Uterus (tissue), 4 donors: ENCODE data around the gene PRR11. TPM values are rescaled to one million over a fixed set of nuclear protein-coding genes. Genes with fewer than 3 reads are reported as not detected.
"Not testable (repeated sequence)": the region's sequence is repeated elsewhere in the genome, so short reads cannot be mapped to it uniquely, and the experiment has no call there.

Experiments used
- DNase-seq, 2 donors: peaks; one replicate each; pipeline ENCODE4 v3.0.0-alpha.2; 2019 to 2020
- H3K27ac ChIP-seq, 2 donors: fragments of 200-600 bp; sonication (generic); 1 replicate in 1 of 2; 2 replicates in 1 of 2; pipeline ENCODE4 v1.5.1; 2016 to 2018
- H3K27me3 ChIP-seq, 2 donors: fragments of 200-600 bp; sonication (generic); one replicate each; pipeline ENCODE4 v1.5.1; 2018 to 2019; ENCODE audit warnings: control low read depth in 1 of 2
- H3K36me3 ChIP-seq, 2 donors: fragments of 200-600 bp; sonication (generic); one replicate each; pipeline ENCODE4 v1.5.1; 2019; ENCODE audit warnings: control low read depth in 1 of 2
- H3K4me1 ChIP-seq, 2 donors: fragments of 200-600 bp; sonication (generic); one replicate each; pipeline ENCODE4 v1.5.1; 2018 to 2019; ENCODE audit warnings: control low read depth in 1 of 2
- H3K4me3 ChIP-seq, 2 donors: fragments of 200-600 bp; sonication (generic); 1 replicate in 1 of 2; 2 replicates in 1 of 2; pipeline ENCODE4 v1.5.1; 2018 to 2019; ENCODE audit warnings: mild to moderate bottlenecking in 1 of 2
- H3K9me3 ChIP-seq, 2 donors: fragments of 200-600 bp; sonication (generic); one replicate each; pipeline ENCODE4 v1.5.1; 2019; ENCODE audit warnings: control low read depth in 1 of 2
- CTCF ChIP-seq, 4 experiments: fragments of 200-600 bp in 2 of 4; fragments of 450-650 bp in 2 of 4; sonication (generic) in 2 of 4; IDR thresholded peaks; one replicate each; pipeline ENCODE4 v1.5.1; 2016 to 2019; ENCODE audit warnings: antibody characterized with exemption in 4 of 4, mild to moderate bottlenecking in 2 of 4, moderate library complexity in 1 of 4
- POLR2A ChIP-seq, 2 donors: fragments of 450-650 bp; IDR thresholded peaks; one replicate each; pipeline ENCODE4 v1.6.1; 2016; ENCODE audit warnings: antibody characterized with exemption in 2 of 2, mild to moderate bottlenecking in 1 of 2, moderate library complexity in 1 of 2
- intact Hi-C: fragments of 100-400 bp; cut with DNase I; formaldehyde crosslinking; loops from one replicate; pipeline ENCODE4 v1.15.1; 2023; ENCODE audit warnings: low total_unique reads
- total RNA-seq, 4 donors: library from RNA; depleted of rRNA in 3 of 4; stranded (reverse); fragments of >200 nt in 3 of 4; gene quantifications; one replicate each; pipeline versions ENCODE4 v1.1.0 to v1.2.4, GENCODE V29; 2014 to 2023
- donor health status: DM: yes; HTN: yes; CAD: no.

PRR11 gene
- total RNA-seq, 4 donors from 2014 or later, result 0.26 to 5.5 (median 1.6) TPM; not detected in 1

- no peaks in the 10 kb centered on the region for H3K9me3 ChIP-seq
- no peaks in the 10 kb centered on the region for H3K36me3 ChIP-seq
- no peak overlapping the region for H3K4me3 ChIP-seq
- TF ChIP-seq POLR2A (IDR thresholded peaks at IDR 0.05) (no peak), CTCF (IDR thresholded peaks at IDR 0.05) (no peak)
- H3K4me1 ChIP-seq, result no peaks in the 10 kb centered on the region
- H3K27me3 ChIP-seq, result no peaks in the 10 kb centered on the region
- no peak overlapping the region for H3K27ac ChIP-seq
- no peak for DNase-seq
- intact Hi-C loops, result no loop called here
These were observed 30.9 kb upstream of the PRR11 start for GRCh38 chr17:59124665-59125064.

GRCh38 chr17:59126809-59127417 lies 28.6 kb upstream of the PRR11 start:
- Histone ChIP-seq H3K27ac (no peak overlapping the region), H3K4me3 (no peak overlapping the region), H3K36me3 (no peaks in the 10 kb centered on the region), H3K9me3 (no peaks in the 10 kb centered on the region), H3K4me1 (no peaks in the 10 kb centered on the region), H3K27me3 (no peaks in the 10 kb centered on the region)
- intact Hi-C loops, result no loop called here
- DNase-seq, result no peak
- TF ChIP-seq CTCF (IDR thresholded peaks at IDR 0.05) (no peak), POLR2A (IDR thresholded peaks at IDR 0.05) (no peak)

- no peak for DNase-seq
- no peaks in the 10 kb centered on the region for H3K9me3 ChIP-seq
- no peak for TF ChIP-seq CTCF (IDR thresholded peaks at IDR 0.05)
- no peak for TF ChIP-seq POLR2A (IDR thresholded peaks at IDR 0.05)
- H3K4me1 ChIP-seq, result no peaks in the 10 kb centered on the region
- no peak overlapping the region for H3K4me3 ChIP-seq
- H3K27me3 ChIP-seq, result no peaks in the 10 kb centered on the region
- intact Hi-C loops, result no loop called here
- no peaks in the 10 kb centered on the region for H3K36me3 ChIP-seq
- no peak overlapping the region for H3K27ac ChIP-seq
These were observed 25.7 kb upstream of the PRR11 start for GRCh38 chr17:59129814-59130213.

GRCh38 chr17:59131131-59131530 lies 24.4 kb upstream of the PRR11 start:
- Histone ChIP-seq H3K27ac (no peak overlapping the region), H3K4me3 (no peak overlapping the region), H3K4me1 (no peaks in the 10 kb centered on the region), H3K36me3 (no peaks in the 10 kb centered on the region), H3K9me3 (no peaks in the 10 kb centered on the region), H3K27me3 (no peaks in the 10 kb centered on the region)
- no peak for DNase-seq
- TF ChIP-seq CTCF (IDR thresholded peaks at IDR 0.05), result no peak
- no peak for TF ChIP-seq POLR2A (IDR thresholded peaks at IDR 0.05)
- intact Hi-C loops, result no loop called here

- H3K27ac ChIP-seq, H3K9me3 ChIP-seq, H3K4me1 ChIP-seq, DNase-seq, H3K36me3 ChIP-seq, H3K27me3 ChIP-seq, intact Hi-C loops, H3K4me3 ChIP-seq: not testable (repeated sequence)
These were observed 17.2 kb upstream of the PRR11 start for GRCh38 chr17:59138339-59138738.

GRCh38 chr17:59139939-59140338 lies 15.6 kb upstream of the PRR11 start:
- Histone ChIP-seq H3K4me3 (no peak overlapping the region), H3K36me3 (no peaks in the 10 kb centered on the region), H3K4me1 (no peaks in the 10 kb centered on the region), H3K27ac (no peak overlapping the region), H3K9me3 (no peaks in the 10 kb centered on the region), H3K27me3 (no peaks in the 10 kb centered on the region)
- TF ChIP-seq CTCF (IDR thresholded peaks at IDR 0.05), result no peak
- TF ChIP-seq POLR2A (IDR thresholded peaks at IDR 0.05), result no peak
- intact Hi-C loops, result no loop called here
- DNase-seq, result no peak
